ENCODE measurements around the gene CD93.

The CD93 gene

GRCh38 chr20:23034721-23035671, 51.1 kb downstream of the CD93 start, which contains the start of gene SSTR4:
SSTR4 (plus strand) TSS chr20:23035312; CDS start chr20:23035484, 172 bp downstream.
- DNase-seq (ENCODE audit: low read depth): no peak

- DNase-seq (ENCODE audit: low read depth): no peak
These were observed 52.2 kb downstream of the CD93 start for GRCh38 chr20:23033918-23034317.

- DNase-seq (ENCODE audit: low read depth): no peak
These were observed 53.4 kb downstream of the CD93 start for GRCh38 chr20:23032750-23033078.

- no peak for DNase-seq (ENCODE audit: low read depth)
These were observed 53.9 kb downstream of the CD93 start for GRCh38 chr20:23032056-23032749.

GRCh38 chr20:23031346-23031745, 54.8 kb downstream of the CD93 start:
- no peak for DNase-seq (ENCODE audit: low read depth)
